ENCODE results near the gene AXDND1.

Gene AXDND1, protein sequence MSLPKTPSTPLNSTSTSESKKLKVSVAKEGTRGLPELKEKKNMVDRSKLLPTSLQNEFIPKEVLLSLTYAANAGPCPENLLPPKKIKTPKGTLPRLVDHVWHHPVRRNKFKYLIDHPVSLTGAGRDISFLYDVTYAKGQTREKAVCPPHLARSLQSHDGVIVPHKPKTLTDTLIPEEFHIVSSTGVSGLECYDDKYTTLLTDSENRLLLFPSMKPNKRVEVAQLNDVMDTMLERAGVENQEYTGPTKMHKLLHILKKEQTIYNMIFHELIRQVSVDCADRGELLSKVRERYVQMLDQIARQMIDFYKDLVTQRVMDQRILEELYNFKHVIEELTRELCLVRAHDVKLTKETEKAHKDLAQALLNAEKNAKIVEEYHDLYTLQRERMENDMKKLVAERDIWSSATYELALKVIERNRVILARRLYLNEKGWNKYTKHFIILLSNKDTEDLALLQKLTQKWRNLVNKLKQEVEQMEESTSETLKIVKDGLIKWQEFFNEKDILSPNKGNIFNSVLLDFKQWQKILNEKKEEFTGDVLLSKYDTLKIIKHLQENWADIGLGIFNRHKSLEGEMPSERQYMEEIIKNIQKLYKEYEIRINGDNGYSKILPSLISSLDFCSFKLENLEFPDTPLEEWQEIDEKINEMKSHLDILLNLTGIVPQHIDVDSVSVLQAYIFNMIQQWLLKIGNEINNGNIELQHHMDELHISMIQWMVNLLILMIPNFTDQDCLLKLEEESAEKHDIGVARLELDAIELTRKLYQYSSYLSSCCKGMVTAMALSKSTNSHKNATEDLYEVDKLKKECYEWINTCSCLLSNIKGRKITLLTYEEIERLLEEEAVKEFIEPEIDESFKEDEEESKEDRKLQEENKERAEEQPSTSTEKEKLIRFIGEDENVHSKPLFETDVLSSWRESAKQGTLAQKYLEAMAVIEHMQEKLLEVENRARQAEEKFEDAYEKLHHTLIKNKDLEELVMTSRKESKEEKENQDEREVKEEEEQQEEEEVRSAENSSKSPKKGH

DNA sequence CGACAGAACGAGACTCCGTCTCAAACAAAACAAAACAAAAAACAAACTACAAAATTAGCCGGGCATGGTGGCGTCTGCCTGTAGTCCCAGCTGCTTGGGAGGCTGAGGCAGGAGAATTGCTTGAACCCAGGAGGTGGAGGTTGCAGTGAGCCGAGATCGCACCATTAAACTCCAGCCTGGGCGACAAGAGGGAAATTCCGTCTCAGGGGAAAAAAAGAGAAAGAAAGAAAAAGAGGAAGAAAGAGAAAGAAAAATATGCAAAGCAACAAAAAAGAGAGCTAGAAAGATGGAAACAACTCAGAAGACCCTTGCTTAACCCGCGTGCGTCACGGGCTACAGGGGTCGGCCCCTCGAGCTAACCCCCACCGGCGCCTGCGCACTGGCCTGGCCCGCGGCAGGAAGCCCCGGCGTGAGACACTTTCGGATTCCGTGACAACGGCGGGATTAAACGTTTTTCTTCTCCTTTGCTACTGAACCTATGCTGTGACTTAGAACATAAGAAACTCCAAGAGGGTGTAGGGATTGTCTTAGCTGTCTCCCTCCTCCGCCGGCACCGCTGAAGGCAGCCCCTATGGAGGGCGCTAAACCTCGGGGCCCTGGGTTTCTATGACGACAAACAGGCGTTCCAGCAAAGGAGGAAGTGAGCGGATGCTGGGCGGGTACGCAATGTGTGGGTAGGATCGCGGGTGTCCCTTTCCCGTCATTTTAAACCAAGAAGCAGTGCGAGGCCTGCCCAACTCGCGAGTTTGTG is at the start of gene AXDND1:
TSS of gene AXDND1 (plus strand) at position 630 of the 751 bp plus-strand sequence. CDS start 539 bp downstream, outside the sequence.
- no peaks in the 10 kb centered on the region for H3K36me3 Mint-ChIP-seq (ENCODE audit: low read depth)
- intact Hi-C loops (cut with micrococcal nuclease), result loop anchor here (1.0 to 10.0 kb wide), 4 partner anchors 72 to 833 kb away; partner anchors contain the start of genes ABL2, FAM20B and SOAT1
- H3K4me1 Mint-ChIP-seq (ENCODE audit: low read depth), result peaks cover 7% of the 10 kb centered on the region
- no peaks in the 10 kb centered on the region for H3K9me3 Mint-ChIP-seq
- no peaks in the 10 kb centered on the region for H3K27me3 Mint-ChIP-seq
- H3K27ac Mint-ChIP-seq, result peak within 1 kb of the TSS; percentile 94
- peak within 1 kb of the TSS; percentile 80 for H3K4me3 Mint-ChIP-seq

DNA sequence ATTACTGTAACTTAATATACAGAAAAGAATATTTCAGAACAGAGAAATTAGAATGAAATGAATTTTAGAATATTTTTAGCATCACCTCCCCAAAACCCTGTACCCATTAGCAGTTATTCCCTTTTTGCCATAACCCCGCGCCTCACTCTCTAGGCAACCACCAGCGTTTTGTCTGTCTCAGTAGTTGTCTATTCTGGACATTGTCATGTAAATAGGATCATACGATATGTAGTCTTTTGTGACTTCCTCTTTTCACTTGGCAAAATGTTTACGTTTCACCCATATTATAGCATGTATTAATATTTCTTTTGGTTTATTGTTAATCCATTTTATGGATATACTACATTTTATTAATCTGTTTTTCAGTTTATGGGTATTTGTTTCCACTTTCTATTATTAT is 47.3 kb upstream of the AXDND1 start:
- Mint-ChIP-seq H3K27ac (peak overlapping the region; percentile 41), H3K36me3 (ENCODE audit: low read depth) (peaks cover 92% of the 10 kb centered on the region), H3K9me3 (no peaks in the 10 kb centered on the region), H3K4me3 (no peak overlapping the region), H3K4me1 (ENCODE audit: low read depth) (peaks cover 51% of the 10 kb centered on the region), H3K27me3 (no peaks in the 10 kb centered on the region)
- intact Hi-C loops (cut with micrococcal nuclease), result no loop called here

DNA sequence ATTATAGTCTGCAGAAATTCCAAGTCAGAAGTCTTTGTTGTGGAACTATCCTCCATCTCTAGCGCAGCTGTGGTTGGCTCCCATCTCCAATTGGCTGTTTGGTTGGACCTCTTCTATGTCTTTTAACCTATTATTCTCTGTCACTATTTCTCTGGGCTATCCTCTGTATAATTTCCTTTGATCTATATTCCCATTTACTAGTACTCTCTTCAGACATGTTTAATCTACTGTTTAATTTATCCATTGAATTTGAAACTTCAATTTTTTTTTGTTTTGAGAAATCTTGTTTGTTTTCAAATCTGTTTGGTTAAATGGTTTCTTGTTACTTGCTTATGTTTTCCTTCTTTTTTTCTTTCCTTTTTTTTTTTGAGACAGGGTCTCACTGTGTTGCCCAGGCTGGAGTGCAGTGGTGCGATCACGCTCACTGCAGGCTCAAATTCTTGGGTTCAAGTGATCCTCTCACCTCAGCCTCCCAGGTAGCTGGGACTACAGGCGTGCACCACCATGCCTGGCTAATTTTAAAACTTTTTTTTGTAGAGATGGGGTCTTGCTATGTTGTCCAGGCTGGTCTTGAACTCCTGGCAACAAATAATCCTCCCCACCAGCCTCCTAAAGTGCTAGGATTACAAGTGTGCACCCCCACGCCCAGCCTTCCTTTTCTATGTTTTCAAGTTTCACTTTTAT is 44.1 kb upstream of the AXDND1 start:
- Mint-ChIP-seq H3K9me3 (no peaks in the 10 kb centered on the region), H3K4me3 (no peak overlapping the region), H3K4me1 (ENCODE audit: low read depth) (peaks cover 56% of the 10 kb centered on the region), H3K36me3 (ENCODE audit: low read depth) (peaks cover 93% of the 10 kb centered on the region), H3K27me3 (no peaks in the 10 kb centered on the region), H3K27ac (peak overlapping the region; percentile 67)
- intact Hi-C loops (cut with micrococcal nuclease), result no loop called here

DNA sequence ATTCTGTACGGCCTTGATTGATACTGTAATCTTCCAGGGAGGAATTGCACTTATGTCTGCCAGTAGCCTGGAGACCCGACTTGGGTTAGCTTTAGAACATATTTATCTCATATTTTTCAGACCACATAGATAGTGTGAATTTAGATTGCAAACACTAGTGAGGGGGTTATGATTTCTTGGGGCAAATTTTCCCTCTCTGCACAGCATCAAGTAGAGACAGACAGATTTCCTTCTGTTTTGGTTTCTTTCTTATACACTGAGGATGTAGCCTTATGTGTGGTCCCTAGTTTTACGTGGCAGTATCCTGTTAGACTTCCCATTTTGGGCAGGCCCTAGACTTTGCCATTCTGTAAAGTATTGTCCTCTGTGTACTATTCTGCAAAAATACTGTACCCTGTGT is 43.2 kb upstream of the AXDND1 start:
- Mint-ChIP-seq H3K9me3 (no peaks in the 10 kb centered on the region), H3K4me1 (ENCODE audit: low read depth) (peaks cover 65% of the 10 kb centered on the region), H3K4me3 (peak overlapping the region; percentile 4), H3K27me3 (no peaks in the 10 kb centered on the region), H3K27ac (peak overlapping the region; percentile 67), H3K36me3 (ENCODE audit: low read depth) (peaks cover 93% of the 10 kb centered on the region)
- intact Hi-C loops (cut with micrococcal nuclease), result no loop called here

DNA sequence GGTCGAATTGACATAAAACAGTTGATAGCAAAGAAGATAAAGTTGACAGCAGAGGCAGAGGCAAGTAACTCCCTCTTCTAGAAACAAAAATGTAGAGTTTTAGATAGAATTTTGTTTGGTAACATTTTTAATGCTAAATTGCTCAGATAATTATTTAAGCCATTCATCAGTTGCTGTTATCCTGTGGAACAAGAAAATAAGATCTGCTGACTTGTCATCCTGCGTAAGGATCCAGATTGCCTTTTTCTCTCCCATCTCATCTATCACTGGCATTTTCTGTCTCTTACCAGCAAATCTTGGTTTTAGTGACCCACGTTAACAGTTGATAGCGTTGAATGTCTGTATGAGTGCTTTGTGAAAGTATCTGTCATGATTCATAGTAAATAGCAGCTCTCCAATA is 42.3 kb upstream of the AXDND1 start:
- Mint-ChIP-seq H3K9me3 (no peaks in the 10 kb centered on the region), H3K4me3 (no peak overlapping the region), H3K4me1 (ENCODE audit: low read depth) (peaks cover 61% of the 10 kb centered on the region), H3K27me3 (no peaks in the 10 kb centered on the region), H3K36me3 (ENCODE audit: low read depth) (peaks cover 90% of the 10 kb centered on the region), H3K27ac (no peak overlapping the region)
- intact Hi-C loops (cut with micrococcal nuclease), result no loop called here

DNA sequence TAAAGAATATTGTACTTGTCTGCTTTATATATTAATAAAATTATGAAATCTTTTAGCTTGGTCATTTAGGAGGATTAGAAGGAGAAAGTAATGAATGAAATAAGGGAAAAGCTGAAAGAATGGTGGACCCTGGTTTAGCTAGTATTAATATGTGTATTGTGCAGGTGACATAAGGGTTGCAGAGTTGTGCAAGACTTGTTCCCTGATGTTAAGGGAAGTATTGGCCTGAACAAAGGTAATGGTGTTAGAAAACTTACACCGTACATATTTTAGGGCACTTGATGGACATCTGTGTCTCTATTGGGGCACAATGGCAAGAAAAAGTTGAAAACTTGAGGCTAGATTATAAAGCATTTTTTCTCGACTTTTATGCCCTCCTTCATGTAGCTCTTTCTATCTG is 39.9 kb upstream of the AXDND1 start:
- Mint-ChIP-seq H3K36me3 (ENCODE audit: low read depth) (peaks cover 92% of the 10 kb centered on the region), H3K9me3 (no peaks in the 10 kb centered on the region), H3K4me1 (ENCODE audit: low read depth) (peaks cover 70% of the 10 kb centered on the region), H3K27ac (no peak overlapping the region), H3K4me3 (no peak overlapping the region), H3K27me3 (no peaks in the 10 kb centered on the region)
- intact Hi-C loops (cut with micrococcal nuclease), result no loop called here

DNA sequence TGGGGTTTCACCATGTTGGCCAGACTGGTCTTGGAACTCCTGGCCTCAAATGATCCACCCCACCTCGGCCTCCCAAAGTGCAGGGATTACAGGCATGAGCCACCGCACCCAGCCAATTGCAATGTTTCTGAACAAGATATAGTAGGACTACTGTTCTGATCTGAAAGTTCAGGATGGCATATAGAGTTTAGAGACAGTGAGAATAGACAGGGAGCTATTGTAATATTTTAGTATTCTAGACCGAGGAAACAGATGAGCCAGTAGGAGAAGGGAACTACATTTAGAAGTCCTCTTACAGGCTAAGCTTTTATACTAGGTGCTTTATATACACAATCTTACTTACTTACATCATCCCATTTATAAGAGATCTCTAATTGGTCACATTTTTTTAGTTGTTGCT is 39.0 kb upstream of the AXDND1 start:
- Mint-ChIP-seq H3K27me3 (no peaks in the 10 kb centered on the region), H3K9me3 (no peaks in the 10 kb centered on the region), H3K36me3 (ENCODE audit: low read depth) (peaks cover 92% of the 10 kb centered on the region), H3K4me3 (no peak overlapping the region), H3K4me1 (ENCODE audit: low read depth) (peaks cover 70% of the 10 kb centered on the region), H3K27ac (peak overlapping the region; percentile 67)
- intact Hi-C loops (cut with micrococcal nuclease), result no loop called here

DNA sequence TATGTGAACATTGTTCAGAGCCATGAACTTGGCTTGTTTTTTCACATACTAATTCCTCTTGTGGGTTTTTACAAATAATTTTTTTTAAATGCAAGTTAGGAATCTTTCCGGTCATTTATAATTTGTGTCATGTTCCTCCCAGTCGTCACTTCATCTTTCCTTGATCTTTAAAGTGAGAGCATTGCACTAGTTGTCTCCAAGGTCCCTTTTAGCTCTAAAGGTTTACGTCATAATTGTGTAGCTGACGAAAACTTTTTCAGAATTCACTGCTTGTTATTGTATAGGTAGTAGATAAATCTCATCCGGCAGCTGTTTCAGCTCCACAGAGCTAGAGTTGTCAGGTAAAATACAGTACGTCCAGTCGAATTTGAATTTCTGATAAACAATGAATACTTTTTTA is 38.6 kb upstream of the AXDND1 start:
- H3K27ac Mint-ChIP-seq, result peak overlapping the region; percentile 67
- peaks cover 90% of the 10 kb centered on the region for H3K36me3 Mint-ChIP-seq (ENCODE audit: low read depth)
- H3K4me3 Mint-ChIP-seq, result no peak overlapping the region
- no peaks in the 10 kb centered on the region for H3K9me3 Mint-ChIP-seq
- intact Hi-C loops (cut with micrococcal nuclease), result no loop called here
- no peaks in the 10 kb centered on the region for H3K27me3 Mint-ChIP-seq
- H3K4me1 Mint-ChIP-seq (ENCODE audit: low read depth), result peaks cover 70% of the 10 kb centered on the region

DNA sequence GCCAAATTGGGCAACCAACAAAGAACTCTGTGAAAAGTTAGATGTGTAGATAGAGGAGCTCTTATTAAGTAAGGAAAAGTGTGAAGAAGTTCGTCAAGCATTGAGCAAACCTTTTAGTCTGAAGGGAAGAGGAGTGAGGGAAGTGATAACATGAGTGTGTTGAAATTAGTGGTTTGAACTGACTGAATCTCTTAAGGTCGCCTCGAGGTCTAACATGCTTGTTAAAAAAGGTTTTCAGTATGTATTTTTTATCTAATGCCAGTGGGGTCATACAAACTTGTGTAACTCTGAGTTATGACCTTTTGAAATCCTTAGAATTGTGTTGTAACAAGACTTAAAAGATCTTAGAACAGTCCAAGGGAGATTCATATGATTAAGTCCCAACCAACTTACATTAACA is 38.1 kb upstream of the AXDND1 start:
- H3K4me3 Mint-ChIP-seq, result no peak overlapping the region
- peaks cover 90% of the 10 kb centered on the region for H3K36me3 Mint-ChIP-seq (ENCODE audit: low read depth)
- no peaks in the 10 kb centered on the region for H3K27me3 Mint-ChIP-seq
- H3K4me1 Mint-ChIP-seq (ENCODE audit: low read depth), result peaks cover 70% of the 10 kb centered on the region
- peak overlapping the region; percentile 67 for H3K27ac Mint-ChIP-seq
- no peaks in the 10 kb centered on the region for H3K9me3 Mint-ChIP-seq
- intact Hi-C loops (cut with micrococcal nuclease), result no loop called here

DNA sequence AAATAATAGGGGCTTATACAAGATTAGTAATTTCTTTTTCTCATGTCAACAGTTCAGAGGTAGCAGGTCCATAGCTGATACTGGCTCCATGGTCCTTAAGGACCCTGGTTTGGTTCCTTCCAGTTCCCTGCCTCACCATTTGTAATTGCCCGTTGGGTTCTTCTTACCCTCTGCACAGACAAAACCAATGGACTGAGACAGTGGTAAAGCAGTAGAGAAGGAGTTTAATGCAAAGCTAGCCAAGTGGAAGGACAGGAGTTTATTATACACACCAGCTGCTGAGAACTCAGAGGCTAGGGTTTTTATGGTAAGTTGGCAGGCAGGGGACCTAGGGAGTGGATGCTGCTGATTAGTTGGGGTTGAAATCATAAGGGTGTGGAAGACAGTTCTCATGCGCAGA is 35.9 kb upstream of the AXDND1 start:
- peak overlapping the region; percentile 69 for H3K27ac Mint-ChIP-seq
- H3K4me3 Mint-ChIP-seq, result no peak overlapping the region
- H3K36me3 Mint-ChIP-seq (ENCODE audit: low read depth), result peaks cover 90% of the 10 kb centered on the region
- peaks cover 78% of the 10 kb centered on the region for H3K4me1 Mint-ChIP-seq (ENCODE audit: low read depth)
- H3K27me3 Mint-ChIP-seq, result no peaks in the 10 kb centered on the region
- H3K9me3 Mint-ChIP-seq, result no peaks in the 10 kb centered on the region
- intact Hi-C loops (cut with micrococcal nuclease), result no loop called here

DNA sequence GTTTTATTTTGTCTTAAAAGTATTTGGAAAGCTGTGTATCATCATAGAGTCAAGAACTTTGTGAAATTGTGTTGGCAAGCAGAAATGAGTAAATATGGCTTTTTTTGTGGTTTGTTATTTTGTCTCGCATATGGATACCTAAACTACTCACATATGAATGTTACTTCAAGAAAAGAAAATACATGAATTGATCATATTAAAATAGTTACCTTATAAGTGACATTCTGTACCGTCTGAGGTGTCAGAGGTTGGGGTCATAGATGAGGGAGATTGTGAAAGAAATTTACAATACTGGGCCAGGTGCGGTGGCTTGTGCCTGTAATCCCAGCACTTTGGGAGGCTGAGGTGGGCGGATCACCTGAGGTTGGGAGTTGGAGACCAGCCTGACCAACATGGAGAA is 31.3 kb upstream of the AXDND1 start:
- Mint-ChIP-seq H3K4me3 (no peak overlapping the region), H3K27me3 (no peaks in the 10 kb centered on the region), H3K27ac (peak overlapping the region; percentile 71), H3K9me3 (no peaks in the 10 kb centered on the region), H3K4me1 (ENCODE audit: low read depth) (peaks cover 69% of the 10 kb centered on the region), H3K36me3 (ENCODE audit: low read depth) (peaks cover 93% of the 10 kb centered on the region)
- intact Hi-C loops (cut with micrococcal nuclease), result no loop called here

DNA sequence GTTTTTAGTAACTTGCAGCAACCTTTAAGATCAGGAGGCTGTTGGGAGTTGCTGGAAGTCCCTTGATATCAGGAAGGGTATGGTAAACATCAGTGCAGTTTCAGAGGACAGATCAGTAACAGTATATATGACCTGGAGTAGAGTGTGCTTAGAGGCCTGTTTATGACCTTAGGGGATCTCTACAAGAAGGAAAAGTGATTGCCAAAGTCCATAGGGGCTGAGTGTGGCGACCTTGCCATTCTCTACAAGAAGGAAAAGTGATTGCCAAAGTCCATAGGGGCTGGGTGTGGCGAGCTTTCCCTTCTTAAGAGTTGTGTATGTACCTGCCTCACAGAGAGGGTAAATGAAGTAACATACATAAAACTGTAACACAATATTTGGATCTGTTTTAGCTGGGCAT is 28.5 kb upstream of the AXDND1 start:
- Mint-ChIP-seq H3K4me3 (no peak overlapping the region), H3K27ac (peak overlapping the region; percentile 7), H3K4me1 (ENCODE audit: low read depth) (peaks cover 58% of the 10 kb centered on the region), H3K36me3 (ENCODE audit: low read depth) (peaks cover 93% of the 10 kb centered on the region), H3K27me3 (no peaks in the 10 kb centered on the region), H3K9me3 (no peaks in the 10 kb centered on the region)
- intact Hi-C loops (cut with micrococcal nuclease), result no loop called here

DNA sequence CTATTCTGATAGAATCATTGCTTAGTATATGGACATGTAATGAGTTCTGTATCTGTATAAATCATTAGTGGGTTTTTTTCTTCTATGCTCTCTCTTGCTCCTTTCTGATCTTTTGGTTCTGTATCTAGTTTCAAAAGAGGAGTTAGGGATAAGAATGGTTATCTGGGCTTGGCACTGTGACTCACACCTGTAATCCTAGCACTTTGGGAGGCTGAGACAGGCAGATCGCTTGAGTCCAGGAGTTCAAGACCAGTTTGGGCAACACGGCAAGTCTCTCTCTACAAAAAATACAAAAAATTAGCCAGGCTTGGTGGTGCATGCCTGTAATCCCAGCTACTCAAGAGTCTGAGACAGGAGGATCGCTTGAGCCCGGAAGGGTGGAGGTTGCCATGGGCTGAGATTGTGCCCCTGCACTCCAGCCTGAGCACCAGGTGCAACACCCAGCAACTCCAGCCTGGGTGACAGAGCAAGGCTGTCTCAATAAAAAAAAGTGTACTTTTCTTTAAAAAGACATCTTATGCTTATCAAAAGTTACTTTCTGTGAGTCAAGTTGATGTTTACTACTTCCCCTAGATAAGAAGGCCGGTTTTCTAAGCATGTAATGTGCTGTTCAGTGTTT is 27.7 kb upstream of the AXDND1 start:
- intact Hi-C loops (cut with micrococcal nuclease), result no loop called here
- H3K36me3 Mint-ChIP-seq (ENCODE audit: low read depth), result peaks cover 93% of the 10 kb centered on the region
- peak overlapping the region; percentile 7 for H3K27ac Mint-ChIP-seq
- H3K4me3 Mint-ChIP-seq, result no peak overlapping the region
- peaks cover 54% of the 10 kb centered on the region for H3K4me1 Mint-ChIP-seq (ENCODE audit: low read depth)
- no peaks in the 10 kb centered on the region for H3K27me3 Mint-ChIP-seq
- H3K9me3 Mint-ChIP-seq, result no peaks in the 10 kb centered on the region
